Measurements from ENCODE around the gene ALX4. TPM values are rescaled to one million over a fixed set of nuclear protein-coding genes. Genes with fewer than 3 reads are reported as not detected.

ALX4 gene
- total RNA-seq, 1 donor from 2014 or later: not detected

DNA sequence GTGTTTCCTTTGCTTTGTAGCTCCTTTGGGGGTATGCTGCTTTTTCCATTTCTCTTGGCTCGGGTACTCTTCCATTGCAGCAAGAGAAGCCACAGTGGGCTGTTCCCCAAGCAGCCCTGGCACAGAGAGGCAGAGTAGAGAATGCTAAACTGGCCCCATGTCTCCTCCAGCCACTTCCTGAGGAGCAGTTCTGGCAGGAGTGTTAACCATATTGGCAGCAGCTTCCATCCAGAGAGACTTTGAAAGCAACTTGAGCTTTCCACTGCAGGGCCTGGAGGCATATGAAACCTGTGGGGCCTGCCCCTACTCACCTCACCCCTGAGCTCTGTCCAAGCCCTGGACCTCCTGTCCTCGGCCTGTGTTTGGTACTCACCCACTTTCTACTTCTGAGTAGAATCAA is 61.8 kb downstream of the ALX4 start:
- ATAC-seq (ENCODE audit: low read depth): no peak
- ChIA-PET CTCF (interaction anchor here (0.7 kb wide), 1 partner anchor 769 kb away, joined by 3 read pairs; no protein-coding TSS in a partner anchor), POLR2A (no interaction called here)
- DNase-seq: no peak
- no peak for TF ChIP-seq CTCF (IDR thresholded peaks at IDR 0.05)
- intact Hi-C loops (cut with micrococcal nuclease): no loop called here
- H3K27ac Mint-ChIP-seq: no peak overlapping the region
- peaks cover 78% of the 10 kb centered on the region for H3K36me3 Mint-ChIP-seq (ENCODE audit: low read depth)
- no peaks in the 10 kb centered on the region for H3K4me1 Mint-ChIP-seq
- peaks cover 21% of the 10 kb centered on the region for H3K9me3 Mint-ChIP-seq
- H3K27me3 Mint-ChIP-seq: no peaks in the 10 kb centered on the region
- no peak overlapping the region for H3K4me3 Mint-ChIP-seq

DNA sequence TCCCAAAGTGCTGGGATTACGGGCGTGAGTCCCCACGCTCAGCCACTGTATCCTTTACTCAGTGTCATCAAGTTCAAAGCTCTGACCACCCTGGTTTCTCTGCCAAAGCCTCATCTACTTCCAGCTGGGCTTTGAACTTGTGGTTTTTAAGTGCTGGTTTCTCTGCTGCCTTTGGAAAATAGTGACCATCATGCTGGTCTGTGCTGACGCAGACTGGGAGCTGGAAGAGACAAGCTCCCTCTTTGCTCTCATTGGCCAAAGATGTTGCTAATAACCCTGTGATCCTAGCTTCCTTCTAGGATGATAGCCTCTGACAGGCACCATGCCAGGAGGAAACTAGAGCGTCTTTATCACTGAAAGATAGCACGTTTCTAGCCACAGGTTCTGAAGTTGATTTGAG is 62.4 kb downstream of the ALX4 start:
- Mint-ChIP-seq H3K27ac (no peak overlapping the region), H3K4me3 (no peak overlapping the region), H3K36me3 (ENCODE audit: low read depth) (peaks cover 77% of the 10 kb centered on the region), H3K9me3 (peaks cover 15% of the 10 kb centered on the region), H3K27me3 (no peaks in the 10 kb centered on the region), H3K4me1 (no peaks in the 10 kb centered on the region)
- no peak for ATAC-seq (ENCODE audit: low read depth)
- intact Hi-C loops (cut with micrococcal nuclease): no loop called here
- POLR2A ChIA-PET: no interaction called here
- CTCF ChIA-PET: interaction anchor here (0.7 kb wide), 1 partner anchor 768 kb away, joined by 3 read pairs; no protein-coding TSS in a partner anchor
- no peak for DNase-seq
- no peak for TF ChIP-seq CTCF (IDR thresholded peaks at IDR 0.05)

DNA sequence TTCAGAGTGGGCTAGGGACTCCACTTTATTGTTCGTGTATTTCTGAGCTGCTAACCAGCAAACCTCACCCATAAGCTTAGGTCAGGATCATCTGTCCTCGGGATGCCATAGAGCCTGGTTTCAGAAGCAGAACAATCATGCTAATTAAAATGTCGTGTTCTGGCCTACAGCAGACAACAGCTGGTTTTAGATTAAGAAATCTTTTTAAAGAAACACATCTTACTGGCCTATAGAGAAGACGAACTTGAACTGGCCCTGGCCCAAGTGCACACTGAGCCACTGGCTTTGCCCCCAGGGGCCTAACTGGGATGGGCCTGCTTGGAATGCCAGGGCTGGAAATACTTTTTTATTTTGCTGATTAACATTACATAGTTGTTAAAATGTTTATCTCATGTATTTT is 63.2 kb downstream of the ALX4 start:
- POLR2A ChIA-PET: no interaction called here
- intact Hi-C loops (cut with micrococcal nuclease): no loop called here
- H3K27me3 Mint-ChIP-seq: no peaks in the 10 kb centered on the region
- peaks cover 77% of the 10 kb centered on the region for H3K36me3 Mint-ChIP-seq (ENCODE audit: low read depth)
- no peak for TF ChIP-seq CTCF (IDR thresholded peaks at IDR 0.05)
- ATAC-seq (ENCODE audit: low read depth) (no peak), DNase-seq (no peak)
- H3K9me3 Mint-ChIP-seq: peaks cover 7% of the 10 kb centered on the region
- CTCF ChIA-PET: no interaction called here
- H3K4me3 Mint-ChIP-seq: no peak overlapping the region
- no peak overlapping the region for H3K27ac Mint-ChIP-seq
- no peaks in the 10 kb centered on the region for H3K4me1 Mint-ChIP-seq

- POLR2A ChIA-PET: no interaction called here
- Mint-ChIP-seq H3K9me3 (no peaks in the 10 kb centered on the region), H3K4me1 (no peaks in the 10 kb centered on the region), H3K36me3 (ENCODE audit: low read depth) (peaks cover 74% of the 10 kb centered on the region), H3K4me3 (no peak overlapping the region), H3K27me3 (no peaks in the 10 kb centered on the region), H3K27ac (no peak overlapping the region)
- CTCF ChIA-PET: no interaction called here
- intact Hi-C loops (cut with micrococcal nuclease): no loop called here
- DNase-seq (no peak), ATAC-seq (ENCODE audit: low read depth) (no peak)
- no peak for TF ChIP-seq CTCF (IDR thresholded peaks at IDR 0.05)
Measured at GRCh38 chr11:44244639-44245310, 65.2 kb downstream of the ALX4 start.

GRCh38 chr11:44243595-44244343 is 66.2 kb downstream of the ALX4 start:
- intact Hi-C loops (cut with micrococcal nuclease): no loop called here
- no peak for TF ChIP-seq CTCF (IDR thresholded peaks at IDR 0.05)
- no peaks in the 10 kb centered on the region for H3K27me3 Mint-ChIP-seq
- H3K27ac Mint-ChIP-seq: no peak overlapping the region
- ChIA-PET POLR2A (no interaction called here), CTCF (no interaction called here)
- no peak overlapping the region for H3K4me3 Mint-ChIP-seq
- H3K4me1 Mint-ChIP-seq: no peaks in the 10 kb centered on the region
- DNase-seq: no peak
- no peaks in the 10 kb centered on the region for H3K9me3 Mint-ChIP-seq
- peaks cover 72% of the 10 kb centered on the region for H3K36me3 Mint-ChIP-seq (ENCODE audit: low read depth)
- ATAC-seq (ENCODE audit: low read depth): no peak

Data from activated B cell treated with CpG ODN at 0.5 μM for 24 hours (primary cell).